SK-N-SH treated with all-trans-retinoic acid at 6 μM for 48 hours (cell line): ENCODE data around the gene KCNK1.

Experiments used
- BACH2 ChIP-seq: fragments of 250-450 bp; sonication (Bioruptor Pico); IDR thresholded peaks from 2 replicates; pipeline ENCODE4 v1.9.0; 2021; ENCODE audit warnings: mild to moderate bottlenecking, borderline replicate concordance
- PATZ1 ChIP-seq: fragments of 250-450 bp; sonication (Bioruptor Pico); IDR thresholded peaks from 2 replicates; pipeline ENCODE4 v1.8.0; 2020; ENCODE audit warnings: mild to moderate bottlenecking, moderate library complexity, borderline replicate concordance
- POU6F1 ChIP-seq: fragments of 250-450 bp; sonication (Bioruptor Pico); IDR thresholded peaks from 2 replicates; pipeline ENCODE4 v1.8.0; 2021; ENCODE audit warnings: low read depth, mild to moderate bottlenecking, moderate library complexity, borderline replicate concordance
- SNAI2 ChIP-seq: fragments of 250-450 bp; sonication (Bioruptor Pico); IDR thresholded peaks from 2 replicates; pipeline ENCODE4 v1.5.0; 2020; ENCODE audit warnings: mild to moderate bottlenecking, moderate library complexity
- ZC3H10 ChIP-seq: fragments of 250-450 bp; sonication (Bioruptor Pico); IDR thresholded peaks from 2 replicates; pipeline ENCODE4 v1.5.1; 2021; ENCODE audit warnings: mild to moderate bottlenecking, moderate library complexity
- ZFP3 ChIP-seq: fragments of 250-450 bp; sonication (Bioruptor Pico); IDR thresholded peaks from 2 replicates; pipeline ENCODE4 v1.5.0; 2020; ENCODE audit warnings: mild to moderate bottlenecking, moderate library complexity
- ZFP30 ChIP-seq: fragments of 450-650 bp; formaldehyde crosslinking; IDR thresholded peaks from 2 replicates; pipeline ENCODE4 v1.5.0; 2022; ENCODE audit warnings: mild to moderate bottlenecking, moderate library complexity
- TF ChIP-seq, protein P1 (sequence below): fragments of 250-450 bp; sonication (Bioruptor Pico); IDR thresholded peaks from 2 replicates; pipeline ENCODE4 v1.5.1; 2020; ENCODE audit warnings: low read depth, mild to moderate bottlenecking, moderate library complexity

- TF ChIP-seq POU6F1 (CRISPR knock-in tag) (no peak), BACH2 (CRISPR knock-in tag) (no peak), PATZ1 (no peak), ZC3H10 (CRISPR knock-in tag) (no peak), SNAI2 (CRISPR knock-in tag) (no peak), ZFP30 (CRISPR knock-in tag) (no peak), ZFP3 (CRISPR knock-in tag) (no peak)
- TF ChIP-seq, protein P1, sequence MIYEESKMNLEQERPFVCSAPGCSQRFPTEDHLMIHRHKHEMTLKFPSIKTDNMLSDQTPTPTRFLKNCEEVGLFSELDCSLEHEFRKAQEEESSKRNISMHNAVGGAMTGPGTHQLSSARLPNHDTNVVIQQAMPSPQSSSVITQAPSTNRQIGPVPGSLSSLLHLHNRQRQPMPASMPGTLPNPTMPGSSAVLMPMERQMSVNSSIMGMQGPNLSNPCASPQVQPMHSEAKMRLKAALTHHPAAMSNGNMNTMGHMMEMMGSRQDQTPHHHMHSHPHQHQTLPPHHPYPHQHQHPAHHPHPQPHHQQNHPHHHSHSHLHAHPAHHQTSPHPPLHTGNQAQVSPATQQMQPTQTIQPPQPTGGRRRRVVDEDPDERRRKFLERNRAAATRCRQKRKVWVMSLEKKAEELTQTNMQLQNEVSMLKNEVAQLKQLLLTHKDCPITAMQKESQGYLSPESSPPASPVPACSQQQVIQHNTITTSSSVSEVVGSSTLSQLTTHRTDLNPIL (CRISPR knock-in tag), result no peak
Measured at GRCh38 chr1:233586301-233586700, 27.6 kb upstream of the KCNK1 start.
